ENCODE measurements around the gene SEPTIN12. TPM values are rescaled to one million over a fixed set of nuclear protein-coding genes. Genes with fewer than 3 reads are reported as not detected.

SEPTIN12 gene
- total RNA-seq, 1 donor from 2014 or later = not detected

DNA sequence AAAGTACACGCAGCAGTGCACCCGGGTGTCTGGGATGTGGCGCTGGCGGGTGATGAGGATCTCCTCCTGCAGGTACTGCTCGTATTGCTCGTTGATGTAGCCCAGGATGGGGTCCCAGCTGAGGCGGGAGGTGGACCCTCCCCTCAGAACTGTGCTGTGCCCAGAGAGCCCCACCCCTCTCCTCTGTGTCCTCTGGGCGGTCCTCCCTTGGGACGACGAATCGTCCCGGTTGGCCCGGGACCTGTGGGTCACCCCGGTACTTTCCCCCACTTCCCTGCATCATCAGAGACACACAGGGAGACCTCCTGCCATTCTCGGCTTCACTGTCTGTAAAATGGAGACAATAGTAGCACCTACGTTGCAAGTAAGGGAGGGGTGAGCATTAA lies 4.2 kb downstream of the SEPTIN12 start:
- DNase-seq = no peak

DNA sequence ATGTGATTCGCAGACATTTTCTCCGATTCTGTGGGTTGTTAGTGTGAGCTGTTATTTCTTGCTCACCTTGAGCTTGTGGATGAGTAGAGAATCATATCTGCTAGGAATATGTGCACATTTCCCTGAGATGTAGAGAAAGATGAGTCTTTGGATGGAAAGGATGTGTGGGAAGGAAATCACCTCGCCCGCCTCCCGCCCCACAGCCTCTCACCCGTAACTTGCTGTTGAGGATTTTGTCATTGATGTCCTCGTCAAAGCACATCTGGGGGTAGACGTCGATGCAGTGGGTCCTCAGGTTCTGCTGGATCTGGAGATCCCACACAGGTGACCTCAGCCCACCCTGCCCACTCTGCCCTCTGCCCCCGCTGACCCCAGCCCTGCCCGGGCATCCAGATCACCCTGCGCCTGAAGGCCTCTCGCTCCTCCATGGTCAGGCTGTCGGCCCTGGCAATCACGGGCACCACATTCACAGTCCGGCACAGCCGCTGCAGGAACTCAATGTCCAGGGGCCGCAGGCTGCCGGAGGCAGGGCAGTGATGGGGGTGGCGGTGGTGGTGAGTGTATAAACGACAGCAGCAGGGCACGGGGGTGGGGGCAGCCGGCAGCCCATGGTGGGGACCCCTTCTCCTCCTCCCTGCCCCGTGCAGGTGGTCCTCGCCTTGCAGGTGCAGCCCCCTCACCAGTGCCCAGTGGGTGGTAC lies 4.7 kb downstream of the SEPTIN12 start:
- DNase-seq = no peak

DNA sequence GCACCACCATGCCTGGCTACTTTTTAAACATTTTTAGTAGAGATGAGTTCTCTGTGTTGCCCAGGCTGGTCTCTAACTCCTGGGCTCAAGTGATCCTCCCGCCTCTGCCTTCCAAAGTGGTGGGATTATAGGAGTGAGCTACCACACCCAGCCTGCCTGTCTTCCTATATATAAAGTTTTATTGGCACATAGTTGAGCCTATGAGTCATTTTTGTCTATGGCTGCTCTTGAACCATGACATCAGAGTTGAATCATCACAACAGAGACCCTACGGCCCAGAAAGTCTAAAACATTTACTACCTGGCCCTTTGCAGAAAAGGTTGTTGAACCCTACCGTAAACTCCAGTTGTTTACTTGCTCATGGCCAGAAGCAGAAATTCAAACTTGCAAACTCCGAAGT lies 7.9 kb downstream of the SEPTIN12 start:
- no peak for DNase-seq

DNA sequence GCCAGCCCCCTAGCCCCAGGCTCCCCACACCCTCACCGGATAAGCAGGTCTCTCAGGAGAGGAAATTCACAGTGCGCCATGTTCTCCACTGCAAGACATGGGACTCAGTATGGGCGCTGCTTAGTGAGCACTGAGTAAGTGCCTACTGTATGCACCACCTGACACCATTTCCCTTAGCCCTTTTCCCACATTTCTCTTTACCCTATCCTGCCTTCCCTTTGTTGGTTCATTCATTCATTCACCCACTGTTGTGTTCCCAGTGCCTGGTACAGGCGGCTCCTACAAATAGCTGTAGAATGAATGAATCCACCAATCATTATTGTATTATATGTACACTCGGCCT lies 10.1 kb downstream of the SEPTIN12 start:
- DNase-seq = no peak

DNA sequence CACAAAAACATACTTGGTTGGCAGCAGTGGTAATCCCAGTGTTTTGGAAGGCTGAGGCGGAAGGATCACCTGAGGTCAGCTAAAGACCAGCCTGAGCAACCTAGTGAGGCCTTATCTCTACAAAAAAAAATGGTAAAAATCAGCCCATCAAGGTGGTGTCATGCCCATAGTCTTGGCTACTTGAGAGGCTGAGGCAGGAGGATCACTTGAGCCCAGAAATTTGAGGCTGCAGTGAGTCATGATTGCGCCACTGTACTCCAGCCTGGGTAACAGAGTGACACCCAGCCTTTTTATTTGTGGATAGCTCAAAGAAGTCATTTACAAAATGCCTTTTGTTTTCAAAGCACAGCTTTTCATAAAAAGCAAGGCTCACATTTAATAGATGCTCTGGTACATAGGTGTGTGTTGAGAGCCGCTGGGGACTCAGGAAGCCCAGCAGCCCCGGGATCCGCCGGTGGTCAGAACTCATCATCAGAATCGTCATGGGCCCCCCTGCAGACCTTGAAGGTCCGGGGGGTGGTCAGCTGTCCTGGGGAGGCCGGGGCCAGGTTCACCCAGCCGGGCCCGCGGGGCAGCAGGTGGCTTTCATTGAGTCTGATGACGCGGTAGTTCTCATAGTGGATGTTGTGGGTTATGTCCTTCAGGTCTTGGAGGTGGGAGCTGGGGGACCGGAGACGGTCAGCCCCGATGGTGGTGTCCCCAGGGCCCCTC lies 10.7 kb downstream of the SEPTIN12 start:
- no peak for DNase-seq

DNA sequence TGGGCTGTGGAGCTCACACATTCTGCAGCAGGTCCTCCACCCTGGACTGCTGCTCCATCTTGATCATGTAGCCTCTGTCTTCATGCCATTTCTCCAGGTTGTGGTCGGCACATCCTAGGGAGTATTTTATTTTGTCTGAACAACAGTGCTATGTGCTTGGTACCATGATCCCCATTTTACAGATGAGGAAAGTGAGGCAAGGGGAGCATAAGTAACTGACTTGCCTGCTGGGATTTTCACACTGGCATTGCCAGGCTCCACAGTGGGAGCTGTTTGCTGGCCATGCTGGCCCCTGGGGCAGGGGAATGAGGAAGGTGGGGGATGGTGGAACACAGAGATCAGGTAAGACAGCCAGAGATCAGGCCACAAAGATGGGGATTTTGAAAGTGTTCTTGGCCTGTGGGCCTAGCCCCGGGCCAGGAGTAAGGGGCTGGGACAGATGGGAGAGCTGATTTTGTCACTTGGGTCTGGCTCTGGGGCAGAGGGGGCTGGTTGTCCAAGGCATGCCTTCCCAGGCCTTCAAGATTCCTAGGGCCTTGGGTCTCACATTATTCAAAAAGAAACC lies 11.9 kb downstream of the SEPTIN12 start:
- DNase-seq = no peak

DNA sequence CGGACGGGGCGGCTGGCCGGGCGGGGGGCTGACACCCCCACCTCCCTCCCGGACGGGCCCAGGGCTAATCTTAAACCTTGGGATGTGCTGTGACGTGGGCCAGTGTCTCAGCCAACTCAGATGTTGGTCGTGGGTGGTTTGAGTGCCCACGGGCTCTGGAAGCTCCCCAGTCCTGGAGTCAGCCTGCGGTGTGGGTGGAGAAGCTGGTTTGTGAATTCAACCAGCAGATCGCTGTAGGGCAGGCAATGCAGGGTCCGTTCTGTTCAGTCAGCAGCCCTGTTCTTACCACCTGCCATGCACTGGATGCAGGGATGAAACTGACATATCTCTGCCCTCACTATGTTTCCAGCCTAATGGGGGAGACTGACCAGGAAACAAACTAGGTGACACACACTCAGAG lies 13.1 kb downstream of the SEPTIN12 start:
- no peak for DNase-seq

DNA sequence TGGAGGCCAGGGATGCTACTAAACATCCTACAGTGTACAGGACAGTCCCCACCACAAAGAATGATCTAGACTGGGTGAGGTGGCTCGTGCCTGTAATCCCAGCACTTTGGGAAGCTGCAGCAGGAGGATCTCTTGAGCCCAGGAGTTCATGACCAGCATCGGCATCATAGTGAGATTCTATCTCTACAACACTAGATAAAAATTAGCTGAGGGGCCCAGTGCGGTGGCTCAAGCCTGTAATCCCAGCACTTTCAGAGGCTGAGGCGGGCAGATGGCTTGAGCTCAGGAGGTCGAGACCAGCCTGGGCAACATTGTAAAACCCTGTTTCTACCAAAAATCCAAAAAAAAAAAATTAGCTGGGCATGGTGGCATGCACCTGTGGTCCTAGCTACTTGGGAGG lies 15.8 kb downstream of the SEPTIN12 start:
- DNase-seq = no peak

DNA sequence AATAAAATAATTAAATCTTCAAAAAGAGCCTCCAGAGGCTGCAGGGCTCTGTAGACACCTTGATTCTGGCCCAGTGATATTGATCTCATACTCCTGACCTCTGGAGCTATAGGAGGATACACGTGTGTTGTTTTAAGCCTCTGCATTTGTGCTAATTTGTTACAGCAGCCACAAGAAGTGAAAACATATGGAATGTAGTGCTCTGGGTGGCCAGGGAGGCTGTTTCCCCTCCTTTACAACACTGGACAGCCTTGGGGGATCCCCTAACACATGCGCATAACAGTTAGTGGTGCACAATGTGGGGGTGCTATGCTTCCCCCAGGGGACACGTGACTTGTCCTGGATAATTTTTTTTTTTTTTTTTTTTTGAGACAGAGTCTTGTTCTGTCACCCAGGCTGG lies 16.5 kb downstream of the SEPTIN12 start:
- DNase-seq = no peak

DNA sequence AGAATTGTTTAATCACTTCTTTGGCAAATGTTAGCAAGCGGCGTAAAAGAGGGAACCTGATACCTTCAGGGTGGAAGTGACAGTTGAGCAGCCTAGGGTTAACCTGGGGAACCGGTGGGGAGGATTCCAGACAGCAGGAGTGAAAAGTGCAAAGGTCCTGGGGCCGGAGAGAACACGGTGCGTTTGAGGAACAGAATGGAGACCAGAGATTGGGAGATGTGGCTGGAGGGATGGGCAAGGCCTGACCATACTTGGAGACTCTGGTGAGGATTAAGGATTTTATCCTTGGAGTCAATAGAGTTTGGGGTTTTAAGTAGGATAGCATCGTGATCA lies 18.9 kb downstream of the SEPTIN12 start:
- no peak for DNase-seq

DNA sequence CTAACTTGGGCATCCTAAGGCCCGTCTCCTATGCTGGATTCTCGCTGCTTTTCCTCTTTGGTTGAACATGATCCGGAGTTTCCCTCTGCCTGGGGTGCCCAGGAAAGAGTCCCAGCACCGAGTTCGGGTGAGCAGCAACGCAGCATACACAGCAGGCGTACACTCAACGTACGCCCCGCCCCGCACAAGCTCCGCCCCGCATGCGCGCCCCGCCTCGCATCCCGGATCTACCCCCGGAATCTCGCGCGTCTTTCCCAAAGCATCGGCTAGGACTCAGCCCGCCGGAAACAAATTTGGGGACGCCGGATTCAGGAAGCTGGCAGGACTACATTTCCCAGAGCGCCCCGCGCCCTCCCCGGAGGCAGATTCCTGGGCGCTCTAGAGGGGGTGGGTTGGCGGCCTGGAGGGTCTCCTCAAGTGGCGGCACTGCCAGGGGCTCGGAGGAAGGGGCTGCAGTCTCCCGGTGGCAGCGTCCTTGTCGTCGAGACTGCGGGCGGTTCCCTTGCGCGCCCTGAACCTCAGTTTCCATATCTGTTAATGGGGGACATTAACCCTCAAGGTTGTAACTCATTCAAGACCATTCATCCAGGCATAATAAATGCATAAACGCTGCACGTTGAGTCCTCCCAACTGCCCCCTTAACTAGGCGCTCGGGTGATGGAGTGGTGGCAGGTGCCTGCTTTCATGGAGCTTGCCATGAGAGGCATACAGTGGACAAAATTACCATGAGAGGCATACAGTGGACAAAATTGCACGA lies 19.4 kb downstream of the SEPTIN12 start:
- peak; percentile 97 for DNase-seq

DNA sequence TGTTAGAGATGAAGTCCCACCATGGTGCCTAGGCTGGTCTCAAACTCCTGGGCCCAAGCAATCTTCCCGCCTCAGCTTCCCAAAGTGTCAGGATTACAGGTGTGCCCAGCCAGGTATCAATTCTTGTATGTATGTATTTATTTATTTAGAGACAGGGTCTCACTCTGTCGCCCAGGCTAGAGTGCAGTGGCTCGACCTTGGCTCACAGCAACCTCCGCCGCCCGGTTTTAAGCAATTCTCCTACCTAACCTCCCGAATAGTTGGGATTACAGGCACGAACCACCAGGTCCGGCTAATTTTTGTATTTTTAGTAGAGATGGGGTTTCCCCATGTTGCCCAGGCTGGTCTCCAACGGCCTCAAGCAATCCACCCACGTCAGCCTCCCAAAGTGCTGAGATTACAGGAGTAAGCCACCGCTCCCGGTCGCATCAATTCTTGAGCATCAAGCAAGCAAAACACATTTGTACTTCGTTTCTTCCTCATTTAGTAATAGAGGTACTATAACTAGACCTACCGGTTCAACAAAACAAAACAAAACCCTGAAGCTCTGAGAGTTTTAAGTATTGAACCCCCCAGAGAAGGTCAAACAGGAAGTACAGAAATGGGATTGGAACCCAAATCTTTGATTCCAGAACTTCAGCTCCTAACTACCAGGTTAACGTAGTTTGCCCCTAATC lies 20.1 kb downstream of the SEPTIN12 start:
- DNase-seq = no peak

DNA sequence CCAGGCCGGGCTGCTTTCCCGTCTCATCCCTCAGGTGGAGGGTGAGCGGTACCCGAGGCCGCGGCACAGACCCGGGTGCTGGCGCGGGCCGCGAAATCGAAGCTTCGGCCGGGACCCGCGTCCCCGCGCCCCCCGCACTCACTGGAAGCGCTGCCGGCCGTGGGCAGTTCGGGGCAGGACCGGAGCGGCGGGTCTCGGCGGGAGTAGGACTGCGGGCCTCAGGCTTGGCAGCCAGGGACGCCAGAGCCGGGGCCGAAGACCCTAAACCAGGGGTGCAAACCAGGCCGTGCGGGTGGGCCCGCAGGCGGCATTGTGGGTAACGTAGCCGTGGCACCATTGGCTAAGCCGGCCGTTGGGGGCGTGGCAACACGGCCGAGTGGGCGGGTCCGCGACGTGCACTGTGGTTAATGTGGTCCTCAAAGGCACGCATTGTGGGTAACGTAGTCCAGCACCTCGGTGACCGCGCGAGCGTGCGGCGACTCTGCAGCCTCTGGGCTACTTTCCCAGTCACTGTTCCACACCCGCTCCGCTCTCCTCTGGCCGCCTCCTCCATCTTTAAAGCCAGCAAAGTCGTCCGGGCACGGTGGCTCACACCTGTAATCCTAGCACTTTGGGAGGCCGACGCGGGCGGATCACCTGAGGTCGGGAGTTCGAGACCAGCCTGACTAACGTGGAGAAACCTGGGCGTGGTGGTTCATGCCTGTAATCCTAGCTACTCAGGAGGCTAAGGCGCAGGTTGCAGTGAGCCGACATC lies 21.1 kb downstream of the SEPTIN12 start, which contains the start of gene ZNF500:
ZNF500 (minus strand) TSS at position 288 of the 754 bp plus-strand sequence. CDS start 1,184 bp downstream, outside the sequence.
- peak; percentile 96 for DNase-seq

DNA sequence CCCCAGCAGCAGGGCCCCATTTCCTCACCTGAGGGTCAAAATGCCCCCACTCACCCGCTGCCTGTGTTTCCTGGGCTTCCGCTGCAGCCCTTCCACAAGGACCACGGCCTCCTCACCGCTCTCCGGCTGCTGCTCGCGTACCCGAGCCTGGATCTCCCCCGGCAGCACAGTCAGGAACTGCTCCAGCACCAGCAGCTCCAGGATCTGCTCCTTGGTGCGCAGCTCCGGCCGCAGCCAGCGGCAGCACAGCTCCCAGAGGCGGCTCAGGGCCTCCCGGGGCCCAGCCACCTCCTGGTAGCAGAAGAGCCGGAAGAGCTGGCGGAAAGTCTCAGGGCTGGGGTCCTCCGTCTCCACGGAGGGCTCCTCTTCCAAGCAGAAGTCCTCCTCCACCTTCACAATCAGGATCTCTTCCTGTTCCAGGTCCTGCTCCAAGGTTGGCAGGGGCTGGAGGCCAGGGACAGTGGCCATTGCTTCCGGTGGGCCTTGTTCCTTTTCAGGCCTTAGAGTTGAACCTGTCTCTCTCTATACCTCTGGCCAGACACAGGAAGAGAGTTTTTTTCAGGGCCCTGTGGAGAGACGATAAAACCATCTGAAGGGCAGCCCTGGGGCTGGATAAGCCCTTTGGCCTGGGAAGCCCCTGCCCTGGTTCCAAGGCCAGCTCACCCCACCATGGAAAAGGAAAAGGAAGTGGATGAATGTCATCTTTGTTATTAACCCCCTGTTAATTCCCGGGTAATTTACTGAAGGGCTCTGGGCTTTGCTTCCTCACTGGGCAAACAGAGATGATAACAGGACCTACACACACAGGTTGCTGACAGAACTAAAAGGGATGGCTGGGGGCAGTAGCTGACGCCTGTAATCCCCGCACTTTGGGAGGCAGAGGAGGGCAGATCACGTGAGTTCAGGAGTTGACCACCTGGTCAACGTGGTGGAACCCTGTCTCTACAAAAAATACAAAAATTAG lies 22.4 kb downstream of the SEPTIN12 start:
- no peak for DNase-seq

DNA sequence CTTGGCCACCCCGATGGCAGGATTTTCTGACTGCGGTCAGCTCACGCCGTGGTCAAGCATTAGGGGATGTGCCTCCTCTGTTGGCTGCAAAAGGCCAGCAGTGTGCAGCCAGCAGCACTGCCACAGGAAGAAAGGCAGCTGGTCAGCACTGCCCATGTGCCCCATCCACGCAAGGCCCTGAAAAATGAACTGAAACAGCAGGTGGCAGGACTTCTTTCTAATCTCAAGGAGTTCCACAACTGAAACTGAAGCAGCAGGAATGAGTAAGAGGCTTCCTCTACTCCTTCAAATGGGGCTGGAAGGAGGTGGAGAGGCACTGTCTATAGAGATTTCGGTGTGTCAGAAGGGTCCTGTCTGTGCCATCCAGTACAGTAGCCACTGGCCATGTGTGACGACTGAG lies 24.4 kb downstream of the SEPTIN12 start:
- no peak for DNase-seq

DNA sequence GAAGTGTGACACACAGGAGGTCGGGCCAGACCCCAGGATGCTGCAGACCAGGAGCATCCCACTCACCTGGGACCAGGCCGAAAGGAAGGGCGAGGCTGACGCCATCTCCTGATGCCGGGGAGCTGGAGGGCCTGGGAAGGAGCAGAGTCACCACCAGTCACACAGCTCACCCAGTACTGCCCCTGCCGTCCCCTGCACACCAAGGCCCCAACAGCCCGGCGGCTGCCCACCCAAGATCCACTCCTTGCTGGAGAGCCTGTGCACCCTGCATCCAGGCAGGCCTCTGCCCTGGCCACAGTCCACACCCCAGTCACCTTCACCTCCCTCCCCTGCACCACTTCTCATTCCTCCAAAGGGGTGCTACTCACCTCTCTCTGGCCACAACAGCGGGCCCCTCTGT lies 25.9 kb downstream of the SEPTIN12 start:
- no peak for DNase-seq

DNA sequence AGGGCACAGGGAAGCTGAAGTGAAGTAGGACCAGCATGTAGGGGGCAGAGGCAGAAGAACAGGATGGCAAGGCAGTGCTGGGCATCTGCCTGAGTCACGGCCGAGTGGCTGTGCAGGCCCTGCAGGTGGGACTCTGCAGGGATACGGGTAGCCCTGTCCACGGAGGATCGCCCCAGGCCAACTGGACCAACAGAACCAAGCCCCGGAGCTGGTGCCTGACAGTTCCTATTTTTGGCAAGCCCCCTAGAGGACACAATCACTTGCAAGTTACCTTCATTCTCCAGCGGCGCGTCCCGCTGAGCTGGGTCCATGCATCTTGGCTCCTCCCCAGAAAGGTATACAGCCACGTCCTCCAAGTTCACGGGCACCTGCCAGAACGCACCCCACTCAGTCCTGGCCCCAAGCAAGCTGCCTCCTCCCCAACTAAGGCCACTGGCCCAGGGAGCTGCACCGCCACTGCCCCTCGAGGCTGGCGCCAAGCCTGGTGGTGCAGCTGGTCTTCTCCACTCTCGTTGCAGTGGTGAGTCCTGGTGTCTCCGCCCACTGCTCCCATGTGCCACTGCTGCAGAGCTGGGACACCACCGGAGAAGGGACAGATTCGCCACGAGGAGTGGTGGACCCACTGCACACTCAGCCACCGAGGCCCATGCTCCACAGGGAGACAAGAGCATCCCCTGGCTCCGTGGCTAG lies 27.8 kb downstream of the SEPTIN12 start:
- no peak for DNase-seq

DNA sequence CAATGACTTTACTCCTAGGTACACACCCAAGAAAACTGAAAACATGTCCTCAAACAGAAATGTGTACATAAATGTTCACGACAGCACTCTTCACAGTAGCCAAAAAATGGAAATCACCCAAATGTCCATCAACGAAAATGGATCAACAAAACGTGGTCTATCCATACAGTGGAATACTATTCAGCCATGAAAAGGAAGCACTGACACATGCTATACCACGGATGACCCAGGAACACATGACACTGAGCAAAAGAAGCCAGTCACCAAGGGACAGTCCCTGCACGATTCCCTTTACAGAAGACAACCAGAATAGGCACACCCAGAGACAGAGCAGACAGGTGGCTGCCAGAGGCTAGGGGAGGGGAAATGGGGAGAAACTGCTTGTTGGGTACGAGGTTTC lies 32.5 kb downstream of the SEPTIN12 start:
- no peak for DNase-seq

DNA sequence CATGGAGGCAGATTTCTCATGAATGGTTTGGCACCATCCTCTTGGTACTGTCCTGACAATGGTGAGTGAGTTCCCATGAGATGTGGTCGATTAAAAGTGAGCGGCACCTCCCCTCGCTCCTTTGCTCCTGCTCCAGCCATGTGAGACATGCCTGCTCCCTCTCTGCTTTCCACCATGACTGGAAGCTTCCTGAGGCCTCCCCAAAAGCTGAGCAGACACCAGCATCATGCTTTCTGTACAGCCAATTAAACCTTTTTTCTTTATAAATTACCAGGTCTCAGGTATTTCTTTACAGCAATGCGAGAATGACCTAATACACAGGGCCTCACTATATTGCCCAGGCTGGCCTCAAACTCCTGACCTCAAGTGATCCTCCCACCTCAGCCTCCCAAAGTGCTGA lies 33.3 kb downstream of the SEPTIN12 start:
- DNase-seq = no peak

DNA sequence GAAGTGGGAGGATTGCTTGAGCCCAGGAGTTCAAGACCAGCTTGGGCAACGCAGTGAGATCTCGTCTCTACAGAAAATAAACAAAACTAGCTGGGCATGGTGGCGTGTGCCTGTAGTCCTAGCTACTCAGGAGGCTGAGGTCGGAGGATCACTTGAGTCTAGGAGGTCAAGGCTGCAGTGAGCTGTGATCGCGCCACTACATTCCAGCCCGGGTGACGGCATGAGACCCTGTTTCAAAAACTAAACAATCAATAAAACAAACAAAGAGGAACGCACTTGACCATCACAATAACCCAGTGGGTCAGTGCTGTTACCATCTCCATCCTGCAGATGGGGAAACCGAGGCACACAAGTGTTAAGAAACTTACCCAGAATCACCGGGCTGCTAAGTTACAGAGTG lies 34.9 kb downstream of the SEPTIN12 start:
- DNase-seq = no peak
